Lung microvascular endothelial cell (primary cell): ENCODE results near the gene PCYOX1L. TPM values are rescaled to one million over a fixed set of nuclear protein-coding genes. Genes with fewer than 3 reads are reported as not detected.

Experiments used
- DNase-seq, 2 donors: peaks; one replicate each; pipeline versions ENCODE4 v3.0.0 to v3.0.0-alpha.2; 2010; ENCODE audit warnings: low read depth in 2 of 2
- total RNA-seq: library from RNA; depleted of rRNA; stranded (reverse); fragments of >200 nt; gene quantifications from 2 replicates; pipeline ENCODE4 v1.2.1, GENCODE V29; 2014

The PCYOX1L gene
- total RNA-seq, 1 donor from 2014 or later = 13.3 TPM

DNA sequence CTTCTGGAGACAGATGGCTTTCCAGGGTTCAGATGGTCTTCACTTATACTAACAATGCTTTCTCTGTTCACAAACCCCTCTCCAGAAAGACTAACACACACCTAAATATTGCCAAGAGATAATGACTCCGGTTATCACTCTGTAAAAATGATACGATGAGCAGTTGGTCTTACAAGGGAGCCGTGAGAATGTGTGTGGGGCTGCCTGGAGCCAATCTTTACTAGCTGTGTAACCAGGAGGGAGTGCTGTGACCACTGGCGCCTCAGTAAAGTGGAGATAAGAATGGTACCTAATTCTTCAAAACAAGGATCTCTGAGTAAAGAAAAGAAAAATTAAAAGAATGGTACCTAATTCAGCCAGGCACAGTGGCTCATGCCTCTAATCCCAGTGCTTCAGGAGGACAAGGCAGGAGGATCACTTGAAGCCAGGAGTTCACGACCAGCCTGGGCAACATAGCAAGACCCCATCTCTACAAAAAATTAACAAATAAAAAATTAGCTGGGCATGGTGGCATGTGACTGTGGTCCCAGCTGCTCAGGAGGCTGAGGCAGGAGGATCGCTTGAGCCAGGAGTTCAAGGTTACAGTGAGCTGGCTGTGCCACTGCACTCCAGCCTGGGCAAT, 61.2 kb downstream of the PCYOX1L start:
- DNase-seq = no peak

Other genes with a start within 250 kb of the PCYOX1L start
- gene ABLIM3, start 216.6 kb upstream of the PCYOX1L start, total RNA-seq = 19.4 and 20.0 TPM in 2 replicates
- 106 and 219 TPM in 2 replicates for gene AFAP1L1, start 86.2 kb upstream of the PCYOX1L start, total RNA-seq
- gene GRPEL2, start 12.5 kb upstream of the PCYOX1L start, total RNA-seq = 39.7 and 128 TPM in 2 replicates
- gene IL17B, start 21.2 kb downstream of the PCYOX1L start, total RNA-seq = not detected in 2 replicates
- 290 and 294 TPM in 2 replicates for gene CSNK1A1, start 193.4 kb downstream of the PCYOX1L start, total RNA-seq
- 9.8 and 16.1 TPM in 2 replicates for gene ARHGEF37, start 223.5 kb downstream of the PCYOX1L start, total RNA-seq